Kidney (tissue), 14 donors: ENCODE measurements around the gene CLMP. TPM values are rescaled to one million over a fixed set of nuclear protein-coding genes. Genes with fewer than 3 reads are reported as not detected.
A peak's percentile ranks its signal among the peaks of the same experiment; 100 is the strongest.

ENCODE experiments used
- DNase-seq, 5 donors: peaks; one replicate each; pipeline ENCODE4 v3.0.0-alpha.2; 2013 to 2020
- FAIRE-seq: peaks from 2 replicates; lab custom pipeline; 2012; peaks lifted over from hg19 to GRCh38; lab: Jason Lieb, UNC
- H3K27ac ChIP-seq, 2 donors: one replicate each; pipeline ENCODE4 v1.7.0; 2013; ENCODE audit warnings: low read depth in 2 of 2, low read length in 2 of 2, inconsistent platforms in 1 of 2
- H3K27me3 ChIP-seq: one replicate; pipeline ENCODE4 v1.7.1; 2013; ENCODE audit warnings: low read length, inconsistent platforms; ENCODE audit not compliant: control insufficient read depth, insufficient read depth
- H3K36me3 ChIP-seq, 3 donors: one replicate each; pipeline versions ENCODE4 v1.7.0 to v1.7.1; 2013; ENCODE audit warnings: low read length in 3 of 3, control low read depth in 1 of 3, inconsistent platforms in 1 of 3; ENCODE audit not compliant: insufficient read depth in 3 of 3, control insufficient read depth in 2 of 3
- H3K4me1 ChIP-seq, 3 donors: one replicate each; pipeline versions ENCODE4 v1.7.0 to v1.7.1; 2013; ENCODE audit warnings: low read length in 3 of 3, inconsistent platforms in 1 of 3, low read depth in 1 of 3; ENCODE audit not compliant: control insufficient read depth in 2 of 3, insufficient read depth in 2 of 3
- H3K4me3 ChIP-seq, 3 donors: one replicate each; pipeline versions ENCODE4 v1.7.0 to v1.8.1; 2013; ENCODE audit warnings: low read length in 3 of 3, control low read depth in 1 of 3, inconsistent platforms in 1 of 3
- H3K9ac ChIP-seq, 3 donors: one replicate each; pipeline versions ENCODE4 v1.7.0 to v1.7.1; 2013; ENCODE audit warnings: low read length in 3 of 3, control low read depth in 1 of 3, inconsistent platforms in 1 of 3
- H3K9me3 ChIP-seq, 3 donors: one replicate each; pipeline versions ENCODE4 v1.7.0 to v1.7.1; 2013; ENCODE audit warnings: low read length in 3 of 3, control low read depth in 1 of 3, inconsistent platforms in 1 of 3; ENCODE audit not compliant: control insufficient read depth in 2 of 3, insufficient read depth in 1 of 3
- CTCF ChIP-seq: IDR thresholded peaks from 3 replicates; pipeline ENCODE4 v1.5.1; 2012; ENCODE audit warnings: mild to moderate bottlenecking, moderate library complexity, borderline replicate concordance; ENCODE audit not compliant: insufficient read depth; ENCODE audit errors: extremely low read depth
- intact Hi-C: fragments of 100-400 bp; cut with DNase I; formaldehyde crosslinking; loops from one replicate; pipeline ENCODE4 v1.11.1; 2022
- polyA plus RNA-seq: library from polyadenylated mRNA; stranded (reverse); fragments of 350-450 nt; fragmentation: Illumina TruSeq; extraction: RNeasy Lipid Tissue Mini Kit (QIAGEN cat#74804); gene quantifications from one replicate; pipeline ENCODE4 v1.2.3, GENCODE V29; 2014; ENCODE audit warnings: low read depth, low replicate concordance; ENCODE audit not compliant: insufficient read depth
- total RNA-seq: library from RNA; stranded (reverse); fragmentation: NEBNext Ultra II Directional; extraction: Animal tissue kit (Norgen Biotek cat#: 25700); gene quantifications from one replicate; pipeline ENCODE4 v1.2.1, GENCODE V29; 2021
- donor health status: control.
- donor health status: control.
- donor health status: control.
- donor health status: control.
- donor health status: control.
- donor health status: DM: yes; HTN: yes; CAD: no.
- donor health status: Normal renal cell carcinoma (clear cell type).

The CLMP gene
- total and polyA plus RNA-seq, 2 donors from 2014 or later = 1.2 to 6.8 TPM

- FAIRE-seq = no peak
- peak in 2 of 5 donors; percentile 29 to 45 for DNase-seq
- TF ChIP-seq CTCF = peak; percentile 45
- intact Hi-C loops = loop anchor here (10.0 kb wide), 1 partner anchor 156 kb away; no protein-coding TSS in a partner anchor
- no peaks in the 10 kb centered on the region for H3K36me3 ChIP-seq
- no peaks in the 10 kb centered on the region for H3K9me3 ChIP-seq
- H3K4me3 ChIP-seq = no peak overlapping the region
- no peak overlapping the region for H3K27ac ChIP-seq
- H3K9ac ChIP-seq = no peak overlapping the region
- H3K4me1 ChIP-seq = no peaks in the 10 kb centered on the region
- no peaks in the 10 kb centered on the region for H3K27me3 ChIP-seq
These were observed 174.1 kb downstream of the CLMP start for GRCh38 chr11:123020968-123021367.

Other genes with a start within 250 kb of the CLMP start
- not detected for gene BSX, start 213.4 kb downstream of the CLMP start, total RNA-seq
- gene BSX, start 213.4 kb downstream of the CLMP start, polyA plus RNA-seq = not detected
- gene HSPA8, start 133.1 kb downstream of the CLMP start, total RNA-seq = 869 TPM
- 1,081 TPM for gene HSPA8, start 133.1 kb downstream of the CLMP start, polyA plus RNA-seq
- gene GRAMD1B, start 235.0 kb upstream of the CLMP start, total RNA-seq = 4.4 TPM
- 18.2 TPM for gene GRAMD1B, start 235.0 kb upstream of the CLMP start, polyA plus RNA-seq